DOHH2 (cell line): ENCODE measurements around the gene TMED10.

Experiments
- H3F3A ChIP-seq: fragments of 200-600 bp; sonication (generic), shearing (Covaris generic); 2 replicates; pipeline ENCODE4 v1.6.0; 2016; ENCODE audit warnings: antibody characterized with exemption, mild to moderate bottlenecking; ENCODE audit not compliant: control insufficient read depth, insufficient read depth
- H3K27ac ChIP-seq: fragments of 200-600 bp; sonication (generic); 2 replicates; pipeline ENCODE4 v1.5.1; 2014; ENCODE audit warnings: low read depth, mild to moderate bottlenecking, low read length, moderate library complexity
- H3K27me3 ChIP-seq: fragments of 200-600 bp; sonication (generic); 2 replicates; pipeline ENCODE4 v1.6.1; 2014; ENCODE audit warnings: mild to moderate bottlenecking, low read length, mixed read lengths; ENCODE audit not compliant: control insufficient read depth
- H3K36me3 ChIP-seq: fragments of 200-600 bp; sonication (generic); 2 replicates; pipeline ENCODE4 v1.6.1; 2014; ENCODE audit warnings: mild to moderate bottlenecking, low read length, moderate library complexity, mixed read lengths; ENCODE audit not compliant: control insufficient read depth
- H3K4me1 ChIP-seq: fragments of 200-600 bp; sonication (generic); 2 replicates; pipeline ENCODE4 v1.6.1; 2014; ENCODE audit warnings: mild to moderate bottlenecking, low read length, mixed read lengths; ENCODE audit not compliant: control insufficient read depth
- H3K4me2 ChIP-seq: fragments of 200-600 bp; sonication (generic); 2 replicates; pipeline ENCODE4 v1.6.0; 2014; ENCODE audit warnings: mild to moderate bottlenecking, low read length, moderate library complexity
- H3K4me3 ChIP-seq: fragments of 200-600 bp; sonication (generic); 2 replicates; pipeline ENCODE4 v1.5.1; 2014; ENCODE audit warnings: mild to moderate bottlenecking, low read length, mixed read lengths
- H3K79me2 ChIP-seq: fragments of 200-600 bp; sonication (generic); 2 replicates; pipeline ENCODE4 v1.6.1; 2014; ENCODE audit warnings: mild to moderate bottlenecking, low read length, mixed read lengths; ENCODE audit not compliant: control insufficient read depth
- H3K9me2 ChIP-seq: fragments of 200-600 bp; sonication (generic); replicated peaks from 2 replicates; pipeline ENCODE4 v1.6.1; 2014; ENCODE audit warnings: mild to moderate bottlenecking, low read length, mixed read lengths; ENCODE audit not compliant: control insufficient read depth
- H3K9me3 ChIP-seq: fragments of 200-600 bp; sonication (generic); 2 replicates; pipeline ENCODE4 v1.6.1; 2014; ENCODE audit warnings: antibody characterized with exemption, low read length, mixed read lengths; ENCODE audit not compliant: control insufficient read depth, insufficient read depth
- H4K20me1 ChIP-seq: fragments of 200-600 bp; sonication (generic); 2 replicates; pipeline ENCODE4 v1.6.0; 2014; ENCODE audit warnings: low read depth, mild to moderate bottlenecking, antibody characterized with exemption, low read length, moderate library complexity; ENCODE audit not compliant: control insufficient read depth, insufficient read depth
- EZH2phosphoT487 ChIP-seq: fragments of 200-600 bp; sonication (generic); IDR thresholded peaks from 2 replicates; pipeline ENCODE4 v1.6.1; 2017; ENCODE audit warnings: borderline replicate concordance, mild to moderate bottlenecking, antibody characterized with exemption, low read length, moderate library complexity, mixed read lengths
- TF ChIP-seq, protein P1 (sequence below): fragments of 200-600 bp; sonication (generic); IDR thresholded peaks from one replicate; pipeline ENCODE4 v1.5.1; 2014; ENCODE audit warnings: antibody characterized with exemption, mild to moderate bottlenecking, low read depth, low read length; ENCODE audit not compliant: poor library complexity, severe bottlenecking

Gene TMED10

DNA sequence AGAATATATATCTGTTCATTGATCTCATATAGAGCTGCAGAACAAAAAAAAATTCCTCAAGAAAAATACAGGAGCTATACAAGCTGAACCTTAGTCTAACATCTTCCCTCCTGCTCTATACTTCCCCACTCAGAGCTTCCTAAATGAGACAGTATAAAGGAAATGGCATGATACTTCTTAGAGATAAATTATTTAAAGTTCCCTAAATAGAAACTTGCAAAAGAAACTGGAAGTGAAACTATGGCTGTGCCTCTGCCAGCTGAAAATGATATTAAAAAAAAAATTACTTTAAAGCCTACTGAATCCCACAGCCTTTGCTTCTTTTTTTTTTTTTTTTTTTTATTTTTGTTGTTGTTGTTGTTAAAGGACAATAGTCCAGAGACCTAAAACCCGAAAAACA, 37.9 kb downstream of the TMED10 start:
- peak overlapping the region; percentile 50 for H3K4me2 ChIP-seq
- peaks cover 8% of the 10 kb centered on the region for H4K20me1 ChIP-seq
- H3F3A ChIP-seq = peaks cover 6% of the 10 kb centered on the region
- peaks cover 40% of the 10 kb centered on the region for H3K79me2 ChIP-seq
- peaks cover 33% of the 10 kb centered on the region for H3K36me3 ChIP-seq
- H3K27me3 ChIP-seq = no peaks in the 10 kb centered on the region
- peak overlapping the region; percentile 46 for H3K4me3 ChIP-seq
- H3K9me3 ChIP-seq = no peaks in the 10 kb centered on the region
- no peaks in the 10 kb centered on the region for H3K9me2 ChIP-seq
- peak overlapping the region; percentile 28 for H3K27ac ChIP-seq
- TF ChIP-seq, protein P1, sequence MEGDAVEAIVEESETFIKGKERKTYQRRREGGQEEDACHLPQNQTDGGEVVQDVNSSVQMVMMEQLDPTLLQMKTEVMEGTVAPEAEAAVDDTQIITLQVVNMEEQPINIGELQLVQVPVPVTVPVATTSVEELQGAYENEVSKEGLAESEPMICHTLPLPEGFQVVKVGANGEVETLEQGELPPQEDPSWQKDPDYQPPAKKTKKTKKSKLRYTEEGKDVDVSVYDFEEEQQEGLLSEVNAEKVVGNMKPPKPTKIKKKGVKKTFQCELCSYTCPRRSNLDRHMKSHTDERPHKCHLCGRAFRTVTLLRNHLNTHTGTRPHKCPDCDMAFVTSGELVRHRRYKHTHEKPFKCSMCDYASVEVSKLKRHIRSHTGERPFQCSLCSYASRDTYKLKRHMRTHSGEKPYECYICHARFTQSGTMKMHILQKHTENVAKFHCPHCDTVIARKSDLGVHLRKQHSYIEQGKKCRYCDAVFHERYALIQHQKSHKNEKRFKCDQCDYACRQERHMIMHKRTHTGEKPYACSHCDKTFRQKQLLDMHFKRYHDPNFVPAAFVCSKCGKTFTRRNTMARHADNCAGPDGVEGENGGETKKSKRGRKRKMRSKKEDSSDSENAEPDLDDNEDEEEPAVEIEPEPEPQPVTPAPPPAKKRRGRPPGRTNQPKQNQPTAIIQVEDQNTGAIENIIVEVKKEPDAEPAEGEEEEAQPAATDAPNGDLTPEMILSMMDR = no peak
- TF ChIP-seq EZH2phosphoT487 = no peak
- peaks cover 37% of the 10 kb centered on the region for H3K4me1 ChIP-seq

- peaks cover 43% of the 10 kb centered on the region for H3K79me2 ChIP-seq
- H3K9me3 ChIP-seq = no peaks in the 10 kb centered on the region
- H3K27ac ChIP-seq = no peak overlapping the region
- no peaks in the 10 kb centered on the region for H3K9me2 ChIP-seq
- H3F3A ChIP-seq = peaks cover 15% of the 10 kb centered on the region
- H3K4me3 ChIP-seq = no peak overlapping the region
- H3K27me3 ChIP-seq = no peaks in the 10 kb centered on the region
- peaks cover 21% of the 10 kb centered on the region for H3K4me1 ChIP-seq
- H3K4me2 ChIP-seq = no peak overlapping the region
- H4K20me1 ChIP-seq = no peaks in the 10 kb centered on the region; the same call in 1 of the 2 replicates
- no peak for TF ChIP-seq EZH2phosphoT487
- TF ChIP-seq, protein P1 = no peak
- H3K36me3 ChIP-seq = peaks cover 48% of the 10 kb centered on the region
Measured at GRCh38 chr14:75134644-75135043, 41.8 kb downstream of the TMED10 start.

- H3K27ac ChIP-seq = no peak overlapping the region
- H4K20me1 ChIP-seq = no peaks in the 10 kb centered on the region
- no peaks in the 10 kb centered on the region for H3K9me3 ChIP-seq
- H3K36me3 ChIP-seq = peaks cover 53% of the 10 kb centered on the region
- H3K4me1 ChIP-seq = peaks cover 20% of the 10 kb centered on the region
- H3K27me3 ChIP-seq = no peaks in the 10 kb centered on the region
- peaks cover 20% of the 10 kb centered on the region for H3F3A ChIP-seq
- H3K9me2 ChIP-seq = no peaks in the 10 kb centered on the region
- TF ChIP-seq, protein P1 = no peak
- TF ChIP-seq EZH2phosphoT487 = no peak
- no peak overlapping the region for H3K4me2 ChIP-seq
- no peak overlapping the region for H3K4me3 ChIP-seq
- peaks cover 44% of the 10 kb centered on the region for H3K79me2 ChIP-seq
Measured at GRCh38 chr14:75133597-75133996, 42.8 kb downstream of the TMED10 start.
